ENCODE results near the gene ISYNA1. TPM values are rescaled to one million over a fixed set of nuclear protein-coding genes. Genes with fewer than 3 reads are reported as not detected.

The ISYNA1 gene
- total and polyA plus RNA-seq, 2 of the 13 experiments (the other 11 are each of a cell fraction or from before 2014, with no cell fraction given) = 29.6 to 48.5 TPM

GRCh38 chr19:18419195-18419698 lies 18.7 kb downstream of the ISYNA1 start, which contains the start of gene SSBP4 (continued):
- TF ChIP-seq ZKSCAN8 (CRISPR knock-in tag; IDR thresholded peaks at IDR 0.05; ENCODE audit: borderline replicate concordance) (no peak), RAD21 (CRISPR knock-in tag; IDR thresholded peaks at IDR 0.05) (peak; percentile 88), MBNL3 (CRISPR knock-in tag; conservative IDR thresholded peaks at IDR 0.05) (no peak), ZNF460 (CRISPR knock-in tag; IDR thresholded peaks at IDR 0.05; ENCODE audit: borderline replicate concordance) (no peak), TFDP2 (CRISPR knock-in tag; IDR thresholded peaks at IDR 0.05) (peak; percentile 50), RAD51 (IDR thresholded peaks at IDR 0.05; ENCODE audit: borderline replicate concordance) (no peak), CC2D1A (CRISPR knock-in tag; IDR thresholded peaks at IDR 0.05) (no peak), ZBED4 (CRISPR knock-in tag; IDR thresholded peaks at IDR 0.05; ENCODE audit: borderline replicate concordance) (no peak), ZFY (CRISPR knock-in tag; IDR thresholded peaks at IDR 0.05) (peak; percentile 68)
- TF ChIP-seq, protein P1, sequence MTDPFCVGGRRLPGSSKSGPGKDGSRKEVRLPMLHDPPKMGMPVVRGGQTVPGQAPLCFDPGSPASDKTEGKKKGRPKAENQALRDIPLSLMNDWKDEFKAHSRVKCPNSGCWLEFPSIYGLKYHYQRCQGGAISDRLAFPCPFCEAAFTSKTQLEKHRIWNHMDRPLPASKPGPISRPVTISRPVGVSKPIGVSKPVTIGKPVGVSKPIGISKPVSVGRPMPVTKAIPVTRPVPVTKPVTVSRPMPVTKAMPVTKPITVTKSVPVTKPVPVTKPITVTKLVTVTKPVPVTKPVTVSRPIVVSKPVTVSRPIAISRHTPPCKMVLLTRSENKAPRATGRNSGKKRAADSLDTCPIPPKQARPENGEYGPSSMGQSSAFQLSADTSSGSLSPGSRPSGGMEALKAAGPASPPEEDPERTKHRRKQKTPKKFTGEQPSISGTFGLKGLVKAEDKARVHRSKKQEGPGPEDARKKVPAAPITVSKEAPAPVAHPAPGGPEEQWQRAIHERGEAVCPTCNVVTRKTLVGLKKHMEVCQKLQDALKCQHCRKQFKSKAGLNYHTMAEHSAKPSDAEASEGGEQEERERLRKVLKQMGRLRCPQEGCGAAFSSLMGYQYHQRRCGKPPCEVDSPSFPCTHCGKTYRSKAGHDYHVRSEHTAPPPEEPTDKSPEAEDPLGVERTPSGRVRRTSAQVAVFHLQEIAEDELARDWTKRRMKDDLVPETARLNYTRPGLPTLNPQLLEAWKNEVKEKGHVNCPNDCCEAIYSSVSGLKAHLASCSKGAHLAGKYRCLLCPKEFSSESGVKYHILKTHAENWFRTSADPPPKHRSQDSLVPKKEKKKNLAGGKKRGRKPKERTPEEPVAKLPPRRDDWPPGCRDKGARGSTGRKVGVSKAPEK (CRISPR knock-in tag; IDR thresholded peaks at IDR 0.05; ENCODE audit: borderline replicate concordance) = no peak
